Activated naive CD8-positive, alpha-beta T cell treated with anti-CD3 and anti-CD28 coated beads for 36 hours (primary cell): ENCODE data around the gene TOMM20. TPM values are rescaled to one million over a fixed set of nuclear protein-coding genes. Genes with fewer than 3 reads are reported as not detected.

Experiments
- DNase-seq: peaks from one replicate; pipeline ENCODE4 v3.0.0; 2021
- H3K27ac Mint-ChIP-seq: one replicate; pipeline ENCODE4 v1.8.0; 2022; ENCODE audit warnings: mild to moderate bottlenecking, moderate library complexity, mixed read lengths
- H3K27me3 Mint-ChIP-seq: one replicate; pipeline ENCODE4 v1.8.0; 2022; ENCODE audit warnings: mild to moderate bottlenecking, mixed read lengths
- H3K36me3 Mint-ChIP-seq: one replicate; pipeline ENCODE4 v1.8.0; 2021; ENCODE audit warnings: mild to moderate bottlenecking, mixed read lengths
- H3K4me1 Mint-ChIP-seq: one replicate; pipeline ENCODE4 v1.8.0; 2021; ENCODE audit warnings: mixed read lengths
- H3K4me3 Mint-ChIP-seq: one replicate; pipeline ENCODE4 v1.8.0; 2022; ENCODE audit warnings: mild to moderate bottlenecking, moderate library complexity, mixed read lengths
- H3K9me3 Mint-ChIP-seq: one replicate; pipeline ENCODE4 v1.8.0; 2022; ENCODE audit warnings: mixed read lengths
- total RNA-seq, 2 experiments: library from RNA; stranded (reverse); gene quantifications; one replicate each; pipeline ENCODE4 v1.2.3, GENCODE V29; 2021

Gene TOMM20
- total RNA-seq, 2 experiments from 2014 or later = 131 to 150 TPM

- DNase-seq = no peak
- Mint-ChIP-seq H3K27me3 (no peaks in the 10 kb centered on the region), H3K9me3 (no peaks in the 10 kb centered on the region), H3K27ac (no peak overlapping the region), H3K4me3 (no peak overlapping the region), H3K4me1 (peaks cover 28% of the 10 kb centered on the region), H3K36me3 (peaks cover 44% of the 10 kb centered on the region)
Measured at GRCh38 chr1:235149824-235150223, 21.2 kb upstream of the TOMM20 start.

GRCh38 chr1:235147269-235147668 is 18.6 kb upstream of the TOMM20 start:
- no peaks in the 10 kb centered on the region for H3K9me3 Mint-ChIP-seq
- H3K4me1 Mint-ChIP-seq = peaks cover 26% of the 10 kb centered on the region
- peaks cover 35% of the 10 kb centered on the region for H3K36me3 Mint-ChIP-seq
- no peak for DNase-seq
- no peaks in the 10 kb centered on the region for H3K27me3 Mint-ChIP-seq
- no peak overlapping the region for H3K27ac Mint-ChIP-seq
- no peak overlapping the region for H3K4me3 Mint-ChIP-seq

- no peak for DNase-seq
- Mint-ChIP-seq H3K27ac (no peak overlapping the region), H3K36me3 (peaks cover 35% of the 10 kb centered on the region), H3K9me3 (no peaks in the 10 kb centered on the region), H3K4me1 (peaks cover 16% of the 10 kb centered on the region), H3K4me3 (no peak overlapping the region), H3K27me3 (no peaks in the 10 kb centered on the region)
Measured at GRCh38 chr1:235145639-235146038, 17.0 kb upstream of the TOMM20 start.

- H3K27me3 Mint-ChIP-seq = no peaks in the 10 kb centered on the region
- no peak for DNase-seq
- no peak overlapping the region for H3K27ac Mint-ChIP-seq
- H3K36me3 Mint-ChIP-seq = peaks cover 44% of the 10 kb centered on the region
- H3K4me1 Mint-ChIP-seq = peaks cover 23% of the 10 kb centered on the region
- H3K9me3 Mint-ChIP-seq = no peaks in the 10 kb centered on the region
- H3K4me3 Mint-ChIP-seq = no peak overlapping the region
Measured at GRCh38 chr1:235142991-235143390, 14.4 kb upstream of the TOMM20 start.

GRCh38 chr1:235139315-235139714 is 10.7 kb upstream of the TOMM20 start:
- Mint-ChIP-seq H3K9me3 (no peaks in the 10 kb centered on the region), H3K4me1 (peaks cover 17% of the 10 kb centered on the region), H3K27ac (peak overlapping the region; percentile 67), H3K4me3 (no peak overlapping the region), H3K36me3 (peaks cover 57% of the 10 kb centered on the region), H3K27me3 (no peaks in the 10 kb centered on the region)
- no peak for DNase-seq

GRCh38 chr1:235138821-235139220 is 10.2 kb upstream of the TOMM20 start:
- H3K27ac Mint-ChIP-seq = peak overlapping the region; percentile 67
- no peak overlapping the region for H3K4me3 Mint-ChIP-seq
- peaks cover 14% of the 10 kb centered on the region for H3K4me1 Mint-ChIP-seq
- H3K27me3 Mint-ChIP-seq = no peaks in the 10 kb centered on the region
- DNase-seq = peak; percentile 25
- no peaks in the 10 kb centered on the region for H3K9me3 Mint-ChIP-seq
- H3K36me3 Mint-ChIP-seq = peaks cover 54% of the 10 kb centered on the region

- no peak for DNase-seq
- Mint-ChIP-seq H3K4me1 (peaks cover 14% of the 10 kb centered on the region), H3K4me3 (no peak overlapping the region), H3K27ac (peak overlapping the region; percentile 12), H3K36me3 (peaks cover 47% of the 10 kb centered on the region), H3K27me3 (no peaks in the 10 kb centered on the region), H3K9me3 (no peaks in the 10 kb centered on the region)
Measured at GRCh38 chr1:235136111-235136510, 7.5 kb upstream of the TOMM20 start.

- no peak for DNase-seq
- Mint-ChIP-seq H3K4me3 (no peak overlapping the region), H3K36me3 (peaks cover 44% of the 10 kb centered on the region), H3K27ac (no peak overlapping the region), H3K27me3 (no peaks in the 10 kb centered on the region), H3K9me3 (no peaks in the 10 kb centered on the region), H3K4me1 (peaks cover 13% of the 10 kb centered on the region)
Measured at GRCh38 chr1:235134171-235134570, 5.5 kb upstream of the TOMM20 start.

- DNase-seq = no peak
- no peaks in the 10 kb centered on the region for H3K9me3 Mint-ChIP-seq
- H3K4me1 Mint-ChIP-seq = peaks cover 9% of the 10 kb centered on the region
- H3K4me3 Mint-ChIP-seq = no peak overlapping the region
- peaks cover 43% of the 10 kb centered on the region for H3K36me3 Mint-ChIP-seq
- no peaks in the 10 kb centered on the region for H3K27me3 Mint-ChIP-seq
- no peak overlapping the region for H3K27ac Mint-ChIP-seq
Measured at GRCh38 chr1:235133086-235133485, 4.4 kb upstream of the TOMM20 start.

GRCh38 chr1:235131961-235132360 is 3.3 kb upstream of the TOMM20 start:
- Mint-ChIP-seq H3K4me1 (peaks cover 12% of the 10 kb centered on the region), H3K27ac (no peak overlapping the region), H3K9me3 (no peaks in the 10 kb centered on the region), H3K27me3 (no peaks in the 10 kb centered on the region), H3K4me3 (no peak overlapping the region), H3K36me3 (peaks cover 46% of the 10 kb centered on the region)
- DNase-seq = no peak

- peaks cover 23% of the 10 kb centered on the region for H3K4me1 Mint-ChIP-seq
- H3K9me3 Mint-ChIP-seq = no peaks in the 10 kb centered on the region
- no peak overlapping the region for H3K4me3 Mint-ChIP-seq
- peak overlapping the region; percentile 51 for H3K27ac Mint-ChIP-seq
- H3K36me3 Mint-ChIP-seq = peaks cover 46% of the 10 kb centered on the region
- no peaks in the 10 kb centered on the region for H3K27me3 Mint-ChIP-seq
- no peak for DNase-seq
Measured at GRCh38 chr1:235130766-235131270, 2.2 kb upstream of the TOMM20 start.

- no peaks in the 10 kb centered on the region for H3K27me3 Mint-ChIP-seq
- H3K4me1 Mint-ChIP-seq = peaks cover 26% of the 10 kb centered on the region
- H3K36me3 Mint-ChIP-seq = peaks cover 49% of the 10 kb centered on the region
- DNase-seq = no peak
- H3K4me3 Mint-ChIP-seq = no peak overlapping the region
- H3K9me3 Mint-ChIP-seq = no peaks in the 10 kb centered on the region
- H3K27ac Mint-ChIP-seq = peak overlapping the region; percentile 64
Measured at GRCh38 chr1:235129774-235130570, 1.3 kb upstream of the TOMM20 start.

- Mint-ChIP-seq H3K27ac (peak overlapping the region; percentile 98), H3K36me3 (peaks cover 59% of the 10 kb centered on the region), H3K9me3 (no peaks in the 10 kb centered on the region), H3K4me3 (peak overlapping the region; percentile 99), H3K4me1 (peaks cover 43% of the 10 kb centered on the region), H3K27me3 (no peaks in the 10 kb centered on the region)
- DNase-seq = no peak
Measured at GRCh38 chr1:235127732-235128455, 743 bp downstream of the TOMM20 start.

- peaks cover 50% of the 10 kb centered on the region for H3K4me1 Mint-ChIP-seq
- no peaks in the 10 kb centered on the region for H3K9me3 Mint-ChIP-seq
- no peak for DNase-seq
- peak overlapping the region; percentile 99 for H3K4me3 Mint-ChIP-seq
- peak overlapping the region; percentile 98 for H3K27ac Mint-ChIP-seq
- H3K27me3 Mint-ChIP-seq = no peaks in the 10 kb centered on the region
- peaks cover 63% of the 10 kb centered on the region for H3K36me3 Mint-ChIP-seq
Measured at GRCh38 chr1:235127203-235127602, 1.4 kb downstream of the TOMM20 start.

- peak overlapping the region; percentile 81 for H3K27ac Mint-ChIP-seq
Measured at GRCh38 chr1:235124665-235125064, 4.0 kb downstream of the TOMM20 start.

More at GRCh38 chr1:235124665-235125064, 4.0 kb downstream of the TOMM20 start:
- Mint-ChIP-seq H3K9me3 (no peaks in the 10 kb centered on the region), H3K4me1 (peaks cover 53% of the 10 kb centered on the region), H3K27me3 (no peaks in the 10 kb centered on the region), H3K36me3 (peaks cover 61% of the 10 kb centered on the region), H3K4me3 (peak overlapping the region; percentile 72)
- DNase-seq = no peak
